ENCODE data around the gene LRRC3. TPM values are rescaled to one million over a fixed set of nuclear protein-coding genes. Genes with fewer than 3 reads are reported as not detected.

LRRC3 gene
- total and polyA plus RNA-seq, 2 of the 8 experiments (the other 6 are each of a cell fraction or from before 2014, with no cell fraction given), result 3.1 to 5.4 TPM

- Histone ChIP-seq H2BK12ac (ENCODE audit: low read depth, low read length) (no peak overlapping the region), H3K23me2 (ENCODE audit: low read depth, low read length) (no peaks in the 10 kb centered on the region), H4K5ac (ENCODE audit: insufficient read length, low read depth, low read length) (no peak overlapping the region), H3K4ac (replicated peaks; ENCODE audit: insufficient read length, low read depth, low read length) (no peak overlapping the region), H2AFZ (ENCODE audit: low read length) (no peak overlapping the region), H4K20me1 (replicated peaks in 1 of 2; ENCODE audit: control insufficient read depth in 1 of 2, insufficient read depth in 2 of 2, low read length in 2 of 2) (peaks cover 0 to 2% of the 10 kb centered on the region in 2 experiments), H3K4me2 (ENCODE audit: insufficient read depth in 1 of 2, low read depth in 2 of 2, low read length in 2 of 2) (no peak overlapping the region), H3K9me3 (ENCODE audit: insufficient read depth in 2 of 2, low read depth in 1 of 2, low read length in 1 of 2) (peaks cover 14 to 17% of the 10 kb centered on the region in 2 experiments), H4K8ac (ENCODE audit: extremely low read depth, insufficient read depth, low read length) (no peak overlapping the region), H2BK20ac (ENCODE audit: low read length) (no peak overlapping the region), H2BK15ac (ENCODE audit: low read length) (no peak overlapping the region), H3K27me3 (replicated peaks in 1 of 4; ENCODE audit: control insufficient read depth in 3 of 4, extremely low read depth in 1 of 4, insufficient read depth in 3 of 4, low read length in 3 of 4) (no peaks in the 10 kb centered on the region), H3K56ac (replicated peaks; ENCODE audit: insufficient read length, low read depth, low read length) (no peak overlapping the region), H3K18ac (ENCODE audit: extremely low read depth, low read length) (no peak overlapping the region), H3K36me3 (ENCODE audit: control insufficient read depth in 2 of 4, insufficient read depth in 4 of 4, low read length in 3 of 4) (no peaks in the 10 kb centered on the region; a peak in 1 of 8 replicates), H3K4me3 (ENCODE audit: extremely low read depth in 1 of 4, insufficient read depth in 2 of 4, low read depth in 3 of 4, low read length in 4 of 4) (no peak overlapping the region), H3K79me1 (ENCODE audit: low read depth, low read length) (no peaks in the 10 kb centered on the region), H3K9ac (replicated peaks in 1 of 4; ENCODE audit: extremely low read depth in 1 of 4, low read depth in 3 of 4, low read length in 3 of 4) (no peak overlapping the region), H2BK120ac (replicated peaks; ENCODE audit: low read depth, low read length) (no peak overlapping the region), H3K79me2 (ENCODE audit: control insufficient read depth in 1 of 2, insufficient read depth in 2 of 2, low read length in 2 of 2) (no peaks in the 10 kb centered on the region; a peak in 1 of 4 replicates), H3K23ac (ENCODE audit: insufficient read length) (no peak overlapping the region), H3K27ac (ENCODE audit: low read depth, low read length) (no peak overlapping the region), H3K4me1 (replicated peaks in 1 of 4; ENCODE audit: control insufficient read depth in 3 of 4, insufficient read depth in 4 of 4, low read length in 3 of 4) (no peaks in the 10 kb centered on the region), H3K14ac (ENCODE audit: insufficient read length) (no peak overlapping the region), H2AK5ac (ENCODE audit: low read depth, low read length) (no peak overlapping the region), H4K91ac (replicated peaks; ENCODE audit: insufficient read length, low read length) (no peak overlapping the region), H2BK5ac (ENCODE audit: low read depth, low read length) (no peak overlapping the region)
- FAIRE-seq, result no peak
- CTCF ChIA-PET (ENCODE audit: partially characterized antibody), result interaction anchor here (0.7 to 1.5 kb wide), 3 partner anchors 36 to 470 kb away, joined by 3 to 5 read pairs (median 3); no protein-coding TSS in a partner anchor
- TF ChIP-seq RAD21 (IDR thresholded peaks at IDR 0.05 in 1 of 2, conservative IDR thresholded peaks at IDR 0.05 in 1 of 2; ENCODE audit: low read depth in 2 of 2, low read length in 2 of 2) (no peak), RBBP5 (IDR thresholded peaks at IDR 0.05; ENCODE audit: borderline replicate concordance, low read depth, low read length) (no peak), MAX (IDR thresholded peaks at IDR 0.05) (no peak)
- DNase-seq (ENCODE audit: low read depth in 1 of 2, low spot score in 2 of 2), result no peak
- POLR2A ChIA-PET (ENCODE audit: partially characterized antibody), result interaction anchor here (0.6 kb wide), 1 partner anchor 611 kb away, joined by 3 read pairs; no protein-coding TSS in a partner anchor
- WGBS, 2 experiments (ENCODE audit: extremely low coverage in 1 of 2, insufficient coverage in 1 of 2, insufficient read length in 1 of 2, insufficient replicate concordance in 2 of 2, low coverage in 1 of 2, low lambda C conversion rate in 2 of 2, missing lambda C conversion rate in 1 of 2), result 95% methylated on average over 15 of the region's 15 CpGs; no CpG with 5 or more reads in 1 of the 2 experiments
Observed at GRCh38 chr21:44408226-44408625, 47.1 kb upstream of the LRRC3 start.

All from H1 (cell line).